ENCODE measurements around the gene FAAH2. TPM values are rescaled to one million over a fixed set of nuclear protein-coding genes. Genes with fewer than 3 reads are reported as not detected.

FAAH2 gene
- total RNA-seq, 1 experiment from 2014 or later = 6.4 TPM

DNA sequence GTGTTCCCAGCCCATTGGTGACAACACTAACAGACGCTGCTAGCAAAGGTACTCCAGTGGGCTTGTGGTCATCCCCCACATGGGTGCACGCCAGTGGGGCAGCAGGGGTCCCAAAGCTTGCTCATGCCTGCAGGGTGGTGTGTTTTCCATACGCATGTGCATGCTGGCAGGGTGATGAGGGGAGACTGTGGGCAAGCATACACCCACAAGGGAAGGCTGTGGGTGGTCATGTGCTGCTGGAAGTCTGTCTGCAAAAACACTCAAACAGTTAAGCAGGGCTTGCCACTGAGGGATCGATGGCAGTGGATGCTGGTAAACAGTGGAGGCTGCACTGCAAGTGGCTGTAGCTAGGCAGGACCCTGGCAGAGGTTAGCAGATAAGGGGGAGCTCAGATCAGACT, 79.9 kb downstream of the FAAH2 start:
- Histone ChIP-seq H4K91ac (ENCODE audit: insufficient read length, low read depth, low read length) (no peak overlapping the region), H2BK120ac (ENCODE audit: low read depth, low read length, poor library complexity, severe bottlenecking) (no peak overlapping the region), H2AFZ (ENCODE audit: low read length) (no peak overlapping the region), H3K4me2 (ENCODE audit: insufficient read depth, insufficient read length, low read length) (no peak overlapping the region), H3K4me1 (ENCODE audit: insufficient read depth, low read length) (no peaks in the 10 kb centered on the region), H3K18ac (ENCODE audit: insufficient read length, low read depth, low read length) (no peak overlapping the region), H3K79me2 (ENCODE audit: insufficient read depth, low read length) (no peaks in the 10 kb centered on the region), H3K27ac (ENCODE audit: insufficient read length, low read depth, low read length) (no peak overlapping the region), H2AK5ac (ENCODE audit: insufficient read length, low read length) (no peak overlapping the region), H4K8ac (replicated peaks; ENCODE audit: insufficient read length, low read depth, low read length) (no peak overlapping the region), H3K4ac (ENCODE audit: low read depth, low read length) (no peak overlapping the region), H2BK15ac (ENCODE audit: low read depth, low read length) (peak overlapping the region; percentile 86; the same call in 1 of the 2 replicates), H3K14ac (ENCODE audit: insufficient read depth, low read length) (no peak overlapping the region), H3K9me3 (ENCODE audit: control insufficient read depth, low read depth, low read length) (no peaks in the 10 kb centered on the region), H2BK5ac (ENCODE audit: insufficient read length, low read length) (no peak overlapping the region), H3K9ac (ENCODE audit: extremely low read depth, insufficient read length, low read length) (no peak overlapping the region), H3K56ac (ENCODE audit: insufficient read length, low read depth, low read length) (no peak overlapping the region), H2BK20ac (ENCODE audit: low read depth, low read length, poor library complexity, severe bottlenecking) (no peak overlapping the region), H4K5ac (ENCODE audit: insufficient read length, low read depth, low read length) (no peak overlapping the region), H3T11ph (ENCODE audit: low read length) (no peak overlapping the region), H3K79me1 (ENCODE audit: insufficient read depth, low read depth, low read length, poor library complexity, severe bottlenecking) (no peaks in the 10 kb centered on the region), H3K23me2 (ENCODE audit: insufficient read length, low read depth, low read length, poor library complexity, severe bottlenecking) (no peaks in the 10 kb centered on the region), H2BK12ac (ENCODE audit: insufficient read length, low read depth, low read length) (no peak overlapping the region), H3K23ac (ENCODE audit: insufficient read length, low read depth, low read length) (no peak overlapping the region), H4K20me1 (ENCODE audit: control insufficient read depth, insufficient read depth, insufficient read length) (no peaks in the 10 kb centered on the region), H3K27me3 (ENCODE audit: insufficient read depth, low read length) (no peaks in the 10 kb centered on the region)
- no peak for DNase-seq
- WGBS (ENCODE audit: extremely low coverage, insufficient read length, low lambda C conversion rate) = no CpG with 5 or more reads among the region's 4 CpGs
- Mint-ChIP-seq H3K27me3 (ENCODE audit: low read depth) (no peaks in the 10 kb centered on the region; the same call in 1 of the 2 replicates), H3K9me3 (peaks cover 68 to 76% of the 10 kb centered on the region in 2 experiments), H3K4me3 (no peak overlapping the region), H3K27ac (no peak overlapping the region), H3K36me3 (ENCODE audit: insufficient read depth in 1 of 3, low read depth in 3 of 3) (peaks cover 0 to 4% (median 2%) of the 10 kb centered on the region in 3 experiments; a peak in 4 of 7 replicates), H3K4me1 (peaks cover 0 to 2% of the 10 kb centered on the region in 2 experiments; a peak in 1 of 4 replicates)
- TF ChIP-seq, protein P1, sequence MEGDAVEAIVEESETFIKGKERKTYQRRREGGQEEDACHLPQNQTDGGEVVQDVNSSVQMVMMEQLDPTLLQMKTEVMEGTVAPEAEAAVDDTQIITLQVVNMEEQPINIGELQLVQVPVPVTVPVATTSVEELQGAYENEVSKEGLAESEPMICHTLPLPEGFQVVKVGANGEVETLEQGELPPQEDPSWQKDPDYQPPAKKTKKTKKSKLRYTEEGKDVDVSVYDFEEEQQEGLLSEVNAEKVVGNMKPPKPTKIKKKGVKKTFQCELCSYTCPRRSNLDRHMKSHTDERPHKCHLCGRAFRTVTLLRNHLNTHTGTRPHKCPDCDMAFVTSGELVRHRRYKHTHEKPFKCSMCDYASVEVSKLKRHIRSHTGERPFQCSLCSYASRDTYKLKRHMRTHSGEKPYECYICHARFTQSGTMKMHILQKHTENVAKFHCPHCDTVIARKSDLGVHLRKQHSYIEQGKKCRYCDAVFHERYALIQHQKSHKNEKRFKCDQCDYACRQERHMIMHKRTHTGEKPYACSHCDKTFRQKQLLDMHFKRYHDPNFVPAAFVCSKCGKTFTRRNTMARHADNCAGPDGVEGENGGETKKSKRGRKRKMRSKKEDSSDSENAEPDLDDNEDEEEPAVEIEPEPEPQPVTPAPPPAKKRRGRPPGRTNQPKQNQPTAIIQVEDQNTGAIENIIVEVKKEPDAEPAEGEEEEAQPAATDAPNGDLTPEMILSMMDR (conservative IDR thresholded peaks at IDR 0.05) = no peak

All from H9 (cell line).